Endothelial cell of umbilical vein (primary cell): ENCODE results near the gene UBE4B.

Source experiments
- MYC ChIP-seq: IDR thresholded peaks from one replicate; pipeline ENCODE4 v1.6.1; 2011; ENCODE audit warnings: mild to moderate bottlenecking, low read depth, low read length
- POLR2A ChIP-seq: IDR thresholded peaks from 2 replicates; pipeline ENCODE4 v1.6.1; 2012; ENCODE audit warnings: low read depth, mild to moderate bottlenecking, control low read depth, low read length
- TF ChIP-seq, protein P1 (sequence below), 2 donors: IDR thresholded peaks; 1 replicate in 1 of 2; 2 replicates in 1 of 2; pipeline ENCODE4 v1.5.1; 2011; ENCODE audit warnings: low read length in 2 of 2, mild to moderate bottlenecking in 2 of 2, moderate library complexity in 2 of 2, control low read depth in 1 of 2, inconsistent platforms in 1 of 2, low read depth in 1 of 2; ENCODE audit not compliant: insufficient read depth in 1 of 2; ENCODE audit errors: extremely low read depth in 1 of 2

DNA sequence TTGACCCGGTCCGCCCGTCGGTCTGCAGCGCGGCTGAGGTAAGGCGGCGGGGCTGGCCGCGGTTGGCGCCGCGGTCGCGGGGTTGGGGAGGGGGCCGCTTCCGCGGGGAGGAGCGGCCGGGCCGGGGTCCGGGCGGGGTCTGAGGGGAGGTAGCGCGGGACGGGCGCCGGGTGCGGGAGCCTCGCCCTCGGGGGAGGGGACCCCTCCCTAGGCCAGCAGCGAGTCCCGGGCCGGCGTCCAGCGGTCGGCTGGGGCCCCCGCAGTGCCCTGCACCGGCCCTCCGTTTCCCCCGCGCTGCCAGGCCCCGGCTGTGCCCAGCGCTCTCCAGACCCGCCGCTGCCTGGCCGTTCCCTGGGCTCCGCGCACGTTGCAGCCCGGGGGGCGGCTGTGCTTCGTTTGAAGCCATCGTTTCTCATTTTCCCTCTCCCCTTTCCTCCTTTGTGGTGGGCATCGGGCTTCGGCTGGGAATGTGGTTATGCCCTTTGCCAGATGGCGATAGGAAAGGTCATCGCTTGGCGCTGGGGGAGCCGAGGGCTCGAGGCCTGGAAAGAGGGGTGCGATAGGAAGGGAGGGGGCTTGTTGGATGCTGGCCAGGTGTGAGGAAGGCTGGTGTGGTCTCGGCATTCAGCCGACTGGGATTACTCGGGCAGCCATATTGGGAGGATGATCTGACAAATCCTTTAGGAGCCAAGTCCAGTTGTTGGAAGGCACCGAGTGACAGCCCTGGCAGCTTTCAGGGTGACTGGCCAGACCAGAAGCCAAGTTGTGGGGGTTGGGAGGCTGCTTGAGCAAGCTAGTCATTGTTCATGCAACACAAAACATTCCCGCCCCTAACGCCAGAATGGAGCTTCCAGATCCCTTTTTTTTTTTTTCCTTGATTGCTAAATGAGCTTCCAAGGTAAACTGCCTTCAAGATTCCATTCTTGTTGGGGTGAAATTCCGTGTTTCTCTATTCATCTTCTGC lies 178.4 kb downstream of the UBE4B start:
- TF ChIP-seq MYC (no peak), POLR2A (no peak)
- TF ChIP-seq, protein P1, sequence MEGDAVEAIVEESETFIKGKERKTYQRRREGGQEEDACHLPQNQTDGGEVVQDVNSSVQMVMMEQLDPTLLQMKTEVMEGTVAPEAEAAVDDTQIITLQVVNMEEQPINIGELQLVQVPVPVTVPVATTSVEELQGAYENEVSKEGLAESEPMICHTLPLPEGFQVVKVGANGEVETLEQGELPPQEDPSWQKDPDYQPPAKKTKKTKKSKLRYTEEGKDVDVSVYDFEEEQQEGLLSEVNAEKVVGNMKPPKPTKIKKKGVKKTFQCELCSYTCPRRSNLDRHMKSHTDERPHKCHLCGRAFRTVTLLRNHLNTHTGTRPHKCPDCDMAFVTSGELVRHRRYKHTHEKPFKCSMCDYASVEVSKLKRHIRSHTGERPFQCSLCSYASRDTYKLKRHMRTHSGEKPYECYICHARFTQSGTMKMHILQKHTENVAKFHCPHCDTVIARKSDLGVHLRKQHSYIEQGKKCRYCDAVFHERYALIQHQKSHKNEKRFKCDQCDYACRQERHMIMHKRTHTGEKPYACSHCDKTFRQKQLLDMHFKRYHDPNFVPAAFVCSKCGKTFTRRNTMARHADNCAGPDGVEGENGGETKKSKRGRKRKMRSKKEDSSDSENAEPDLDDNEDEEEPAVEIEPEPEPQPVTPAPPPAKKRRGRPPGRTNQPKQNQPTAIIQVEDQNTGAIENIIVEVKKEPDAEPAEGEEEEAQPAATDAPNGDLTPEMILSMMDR (IDR thresholded peaks at IDR 0.05; ENCODE audit: extremely low read depth in 1 of 2, insufficient read depth in 1 of 2, low read depth in 1 of 2, low read length in 2 of 2): no peak
